ENCODE results near the gene SEZ6L. TPM values are rescaled to one million over a fixed set of nuclear protein-coding genes. Genes with fewer than 3 reads are reported as not detected.

Gene SEZ6L
- total and polyA plus RNA-seq, 12 donors, result 0.17 to 16.3 (median 3.9) TPM; not detected in 1

DNA sequence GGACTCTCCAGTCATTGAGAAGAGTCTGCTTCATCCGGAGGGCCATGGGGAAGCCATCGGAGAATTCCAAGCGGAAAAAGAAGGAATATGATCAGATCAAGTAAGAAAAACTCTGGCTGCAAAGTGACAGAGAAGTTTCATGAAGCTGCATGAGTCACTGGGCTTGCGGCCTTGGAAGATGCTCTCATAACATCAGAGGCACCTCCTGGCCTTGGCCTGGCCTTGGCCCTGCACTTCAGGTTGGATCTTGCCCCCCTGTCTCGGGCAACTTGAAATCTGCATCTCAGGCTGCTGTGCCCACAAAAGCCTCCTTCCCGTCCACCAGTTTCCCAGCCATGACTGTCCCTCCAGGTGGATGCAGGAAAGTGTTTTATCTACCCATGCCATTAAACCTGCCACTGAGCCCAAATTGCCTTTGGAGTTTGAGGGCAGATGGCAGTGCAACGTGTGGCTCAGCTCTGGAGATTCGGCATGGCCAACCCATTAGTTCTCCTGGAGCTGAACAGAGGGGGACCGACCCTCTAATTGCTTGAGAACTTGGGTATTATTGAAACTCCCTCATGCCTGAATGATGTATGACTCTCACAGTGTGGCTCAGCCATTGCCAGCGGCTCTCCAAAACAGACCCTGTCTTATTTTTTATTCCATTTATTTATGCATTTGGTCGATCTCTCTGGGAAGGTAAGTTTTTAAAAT, 66.7 kb downstream of the SEZ6L start:
- peak; percentile 47 to 77 (median 66) for DNase-seq
- H3K4me1 ChIP-seq (replicated peaks in 1 of 2), result peaks cover 4 to 21% of the 10 kb centered on the region in 2 donors
- H3K9me3 ChIP-seq (replicated peaks in 1 of 3), result no peaks in the 10 kb centered on the region
- H3K27ac ChIP-seq, result peak overlapping the region in 2 of 5 donors; percentile 22 to 54
- no peak overlapping the region for H3K4me3 ChIP-seq
- no peaks in the 10 kb centered on the region for H3K27me3 ChIP-seq
- intact Hi-C loops (cut with DNase I), result no loop called here
- TF ChIP-seq, protein P1, sequence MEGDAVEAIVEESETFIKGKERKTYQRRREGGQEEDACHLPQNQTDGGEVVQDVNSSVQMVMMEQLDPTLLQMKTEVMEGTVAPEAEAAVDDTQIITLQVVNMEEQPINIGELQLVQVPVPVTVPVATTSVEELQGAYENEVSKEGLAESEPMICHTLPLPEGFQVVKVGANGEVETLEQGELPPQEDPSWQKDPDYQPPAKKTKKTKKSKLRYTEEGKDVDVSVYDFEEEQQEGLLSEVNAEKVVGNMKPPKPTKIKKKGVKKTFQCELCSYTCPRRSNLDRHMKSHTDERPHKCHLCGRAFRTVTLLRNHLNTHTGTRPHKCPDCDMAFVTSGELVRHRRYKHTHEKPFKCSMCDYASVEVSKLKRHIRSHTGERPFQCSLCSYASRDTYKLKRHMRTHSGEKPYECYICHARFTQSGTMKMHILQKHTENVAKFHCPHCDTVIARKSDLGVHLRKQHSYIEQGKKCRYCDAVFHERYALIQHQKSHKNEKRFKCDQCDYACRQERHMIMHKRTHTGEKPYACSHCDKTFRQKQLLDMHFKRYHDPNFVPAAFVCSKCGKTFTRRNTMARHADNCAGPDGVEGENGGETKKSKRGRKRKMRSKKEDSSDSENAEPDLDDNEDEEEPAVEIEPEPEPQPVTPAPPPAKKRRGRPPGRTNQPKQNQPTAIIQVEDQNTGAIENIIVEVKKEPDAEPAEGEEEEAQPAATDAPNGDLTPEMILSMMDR (IDR thresholded peaks at IDR 0.05), result no peak
- no peak for TF ChIP-seq POLR2A (IDR thresholded peaks at IDR 0.05)
- 44 to 60% (median 52%) methylated on average over 10 to 11 of the region's 11 CpGs for WGBS, 4 donors
- no peaks in the 10 kb centered on the region for H3K36me3 ChIP-seq (replicated peaks in 1 of 2)

DNA sequence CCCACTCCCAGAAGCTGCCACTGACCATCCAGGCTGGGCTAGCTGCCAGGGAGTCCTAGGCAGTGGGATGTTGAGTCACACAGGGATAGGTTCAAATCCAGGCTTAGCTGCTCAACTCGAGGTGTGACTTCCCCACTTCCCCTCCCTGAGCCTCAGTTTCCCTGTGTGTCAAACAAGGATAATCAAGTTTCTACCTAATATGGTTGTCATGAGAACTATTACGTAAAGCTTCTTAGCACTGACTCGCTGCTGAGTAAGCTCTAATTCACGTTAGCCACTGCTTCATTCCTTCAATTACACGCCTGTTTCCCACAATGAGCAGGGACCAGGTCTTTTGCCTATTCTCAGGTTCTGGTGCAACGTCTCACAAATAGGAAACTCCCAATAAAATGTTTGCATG, 67.7 kb downstream of the SEZ6L start:
- Histone ChIP-seq H3K27me3 (no peaks in the 10 kb centered on the region), H3K27ac (no peak overlapping the region), H3K4me1 (replicated peaks in 1 of 2) (peaks cover 4 to 15% of the 10 kb centered on the region in 2 donors), H3K4me3 (no peak overlapping the region), H3K36me3 (replicated peaks in 1 of 2) (no peaks in the 10 kb centered on the region), H3K9me3 (replicated peaks in 1 of 3) (no peaks in the 10 kb centered on the region)
- TF ChIP-seq, protein P1 (IDR thresholded peaks at IDR 0.05), result no peak
- no peak for TF ChIP-seq POLR2A (IDR thresholded peaks at IDR 0.05)
- intact Hi-C loops (cut with DNase I), result no loop called here
- DNase-seq, result peak in 3 of 7 donors; percentile 20 to 36 (median 27)
- WGBS, 4 donors, result 72 to 86% (median 80%) methylated on average over 6 of the region's 6 CpGs

DNA sequence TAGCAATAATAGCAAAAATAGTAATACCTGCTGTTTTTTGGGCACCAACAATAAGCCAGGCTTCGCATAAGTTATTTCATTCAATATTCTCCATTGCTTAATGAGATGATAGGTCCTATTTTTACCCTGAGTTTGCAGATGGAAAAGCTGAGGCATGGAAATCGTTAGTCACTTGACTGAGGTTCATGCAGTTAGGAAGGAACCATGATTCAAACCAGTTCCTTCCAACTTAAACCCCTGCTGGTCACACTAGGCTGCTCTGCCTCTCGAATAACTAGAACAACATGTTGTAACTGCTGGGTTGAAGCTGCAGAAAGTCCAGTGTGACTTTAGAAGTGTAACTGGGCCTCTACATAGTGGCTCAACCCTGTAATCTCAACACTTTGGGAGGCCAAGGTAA, 69.3 kb downstream of the SEZ6L start:
- Histone ChIP-seq H3K27me3 (no peaks in the 10 kb centered on the region), H3K4me1 (replicated peaks in 1 of 2) (peaks cover 4 to 15% of the 10 kb centered on the region in 2 donors), H3K27ac (no peak overlapping the region), H3K36me3 (replicated peaks in 1 of 2) (no peaks in the 10 kb centered on the region), H3K9me3 (replicated peaks in 1 of 3) (no peaks in the 10 kb centered on the region), H3K4me3 (no peak overlapping the region)
- WGBS, 4 donors, result 77 to 84% (median 82%) methylated on average over 3 of the region's 3 CpGs
- TF ChIP-seq, protein P1 (IDR thresholded peaks at IDR 0.05), result no peak
- TF ChIP-seq POLR2A (IDR thresholded peaks at IDR 0.05), result no peak
- DNase-seq, result no peak
- intact Hi-C loops (cut with DNase I), result no loop called here

DNA sequence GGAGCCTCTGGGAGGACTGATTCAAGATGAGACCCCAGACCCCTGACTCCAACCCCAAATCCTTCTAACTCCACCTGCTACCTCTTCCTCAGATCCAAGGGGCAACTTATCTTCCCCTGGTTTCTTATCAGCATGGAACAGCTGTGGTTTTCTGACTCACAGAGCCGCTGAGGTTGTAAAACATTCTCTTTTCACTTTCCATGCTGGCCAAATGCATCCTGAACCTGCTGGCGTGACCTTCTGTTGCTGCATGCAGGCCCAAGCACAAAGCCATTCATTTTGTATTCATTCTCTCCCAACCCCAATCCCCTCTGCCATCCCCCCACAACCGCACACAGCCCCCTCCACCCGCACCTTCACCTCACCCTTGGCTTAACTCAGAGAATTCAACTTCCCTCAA, 70.3 kb downstream of the SEZ6L start:
- Histone ChIP-seq H3K9me3 (replicated peaks in 1 of 3) (no peaks in the 10 kb centered on the region), H3K4me3 (no peak overlapping the region), H3K36me3 (replicated peaks in 1 of 2) (no peaks in the 10 kb centered on the region), H3K4me1 (replicated peaks in 1 of 2) (peaks cover 4 to 15% of the 10 kb centered on the region in 2 donors), H3K27ac (no peak overlapping the region), H3K27me3 (no peaks in the 10 kb centered on the region)
- peak in 5 of 7 donors; percentile 29 to 55 (median 34) for DNase-seq
- 35 to 41% (median 37%) methylated on average over 4 of the region's 4 CpGs for WGBS, 4 donors
- intact Hi-C loops (cut with DNase I), result no loop called here
- no peak for TF ChIP-seq POLR2A (IDR thresholded peaks at IDR 0.05)
- TF ChIP-seq, protein P1 (IDR thresholded peaks at IDR 0.05), result no peak

All from adrenal gland (tissue), 12 donors.